Left forelimb (tissue), 1 donor: Measurements from ENCODE around the gene F7.

Experiments
- DNase-seq: peaks from one replicate; pipeline ENCODE4 v3.0.0-alpha.2; 2018; ENCODE audit warnings: low spot score

The F7 gene

DNA sequence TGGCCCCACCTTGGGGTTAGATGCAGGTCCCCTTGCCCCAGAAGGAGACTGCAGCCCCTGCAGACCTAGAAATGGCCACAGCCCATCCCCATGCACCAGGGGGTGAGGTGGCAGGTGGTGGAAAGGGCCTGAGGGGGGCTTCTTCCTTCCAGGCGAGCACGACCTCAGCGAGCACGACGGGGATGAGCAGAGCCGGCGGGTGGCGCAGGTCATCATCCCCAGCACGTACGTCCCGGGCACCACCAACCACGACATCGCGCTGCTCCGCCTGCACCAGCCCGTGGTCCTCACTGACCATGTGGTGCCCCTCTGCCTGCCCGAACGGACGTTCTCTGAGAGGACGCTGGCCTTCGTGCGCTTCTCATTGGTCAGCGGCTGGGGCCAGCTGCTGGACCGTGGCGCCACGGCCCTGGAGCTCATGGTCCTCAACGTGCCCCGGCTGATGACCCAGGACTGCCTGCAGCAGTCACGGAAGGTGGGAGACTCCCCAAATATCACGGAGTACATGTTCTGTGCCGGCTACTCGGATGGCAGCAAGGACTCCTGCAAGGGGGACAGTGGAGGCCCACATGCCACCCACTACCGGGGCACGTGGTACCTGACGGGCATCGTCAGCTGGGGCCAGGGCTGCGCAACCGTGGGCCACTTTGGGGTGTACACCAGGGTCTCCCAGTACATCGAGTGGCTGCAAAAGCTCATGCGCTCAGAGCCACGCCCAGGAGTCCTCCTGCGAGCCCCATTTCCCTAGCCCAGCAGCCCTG is 12.8 kb downstream of the F7 start:
- DNase-seq: peak; percentile 58

DNA sequence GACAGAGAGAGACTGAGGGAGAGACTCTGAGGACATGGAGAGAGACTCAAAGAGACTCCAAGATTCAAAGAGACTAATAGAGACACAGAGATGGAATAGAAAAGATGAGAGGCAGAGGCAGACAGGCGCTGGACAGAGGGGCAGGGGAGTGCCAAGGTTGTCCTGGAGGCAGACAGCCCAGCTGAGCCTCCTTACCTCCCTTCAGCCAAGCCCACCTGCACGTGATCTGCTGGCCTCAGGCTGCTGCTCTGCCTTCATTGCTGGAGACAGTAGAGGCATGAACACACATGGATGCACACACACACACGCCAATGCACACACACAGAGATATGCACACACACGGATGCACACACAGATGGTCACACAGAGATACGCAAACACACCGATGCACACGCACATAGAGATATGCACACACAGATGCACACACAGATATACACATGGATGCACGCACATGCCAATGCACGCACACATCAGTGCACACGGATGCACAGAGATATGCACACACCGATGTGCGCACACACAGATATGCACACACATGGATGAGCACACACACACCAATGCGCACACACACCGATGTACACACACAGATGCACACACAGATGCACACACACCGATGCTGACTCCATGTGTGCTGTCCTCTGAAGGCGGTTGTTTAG is 13.7 kb downstream of the F7 start:
- DNase-seq: peak; percentile 25

DNA sequence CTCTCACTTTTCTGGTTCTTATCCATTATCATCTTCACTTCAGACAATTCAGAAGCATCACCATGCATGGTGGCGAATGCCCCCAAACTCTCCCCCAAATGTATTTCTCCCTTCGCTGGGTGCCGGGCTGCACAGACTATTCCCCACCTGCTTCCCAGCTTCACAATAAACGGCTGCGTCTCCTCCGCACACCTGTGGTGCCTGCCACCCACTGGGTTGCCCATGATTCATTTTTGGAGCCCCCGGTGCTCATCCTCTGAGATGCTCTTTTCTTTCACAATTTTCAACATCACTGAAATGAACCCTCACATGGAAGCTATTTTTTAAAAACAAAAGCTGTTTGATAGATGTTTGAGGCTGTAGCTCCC is 14.2 kb downstream of the F7 start:
- no peak for DNase-seq

DNA sequence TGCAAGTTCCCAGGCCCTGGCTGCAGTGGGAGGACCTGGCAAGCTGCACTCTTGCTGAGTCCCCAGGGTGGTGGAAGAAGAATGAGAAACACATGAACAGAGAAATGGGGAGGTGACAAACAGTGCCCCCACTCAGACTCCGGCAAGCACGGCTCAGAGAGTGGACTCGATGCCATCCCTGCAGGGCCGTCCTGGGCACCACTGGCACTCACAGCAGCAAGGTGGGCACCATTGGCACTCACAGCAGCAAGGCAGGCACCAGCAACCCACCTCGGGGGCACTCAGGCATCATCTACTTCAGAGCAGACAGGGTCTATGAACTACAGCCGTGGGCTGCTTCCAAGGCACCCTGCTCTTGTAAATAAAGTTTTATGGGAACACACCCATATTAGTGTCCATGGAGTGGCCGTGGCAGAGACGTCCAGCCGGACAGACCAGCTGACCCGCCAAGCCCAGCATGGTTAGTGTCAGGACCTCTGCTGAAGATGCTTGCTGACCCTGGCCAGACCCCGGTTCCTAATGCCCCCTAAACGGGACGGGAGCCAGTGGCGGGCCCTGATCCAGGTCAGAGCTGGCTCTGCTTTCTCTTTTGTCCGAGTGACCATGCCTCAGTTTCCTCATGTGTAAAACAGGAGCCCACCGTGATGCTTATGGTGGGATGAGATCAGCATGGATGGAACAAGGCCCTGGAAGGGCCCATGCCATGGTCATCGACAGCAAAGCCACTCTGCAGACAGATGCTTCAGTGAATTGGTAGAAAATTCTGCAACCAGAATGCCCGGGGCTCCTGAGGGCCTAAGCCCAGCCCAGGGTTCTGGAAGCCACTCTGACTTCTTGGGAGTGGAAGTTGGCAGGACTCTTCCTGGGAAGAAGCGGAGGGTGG is 14.9 kb downstream of the F7 start:
- DNase-seq: peak; percentile 57

DNA sequence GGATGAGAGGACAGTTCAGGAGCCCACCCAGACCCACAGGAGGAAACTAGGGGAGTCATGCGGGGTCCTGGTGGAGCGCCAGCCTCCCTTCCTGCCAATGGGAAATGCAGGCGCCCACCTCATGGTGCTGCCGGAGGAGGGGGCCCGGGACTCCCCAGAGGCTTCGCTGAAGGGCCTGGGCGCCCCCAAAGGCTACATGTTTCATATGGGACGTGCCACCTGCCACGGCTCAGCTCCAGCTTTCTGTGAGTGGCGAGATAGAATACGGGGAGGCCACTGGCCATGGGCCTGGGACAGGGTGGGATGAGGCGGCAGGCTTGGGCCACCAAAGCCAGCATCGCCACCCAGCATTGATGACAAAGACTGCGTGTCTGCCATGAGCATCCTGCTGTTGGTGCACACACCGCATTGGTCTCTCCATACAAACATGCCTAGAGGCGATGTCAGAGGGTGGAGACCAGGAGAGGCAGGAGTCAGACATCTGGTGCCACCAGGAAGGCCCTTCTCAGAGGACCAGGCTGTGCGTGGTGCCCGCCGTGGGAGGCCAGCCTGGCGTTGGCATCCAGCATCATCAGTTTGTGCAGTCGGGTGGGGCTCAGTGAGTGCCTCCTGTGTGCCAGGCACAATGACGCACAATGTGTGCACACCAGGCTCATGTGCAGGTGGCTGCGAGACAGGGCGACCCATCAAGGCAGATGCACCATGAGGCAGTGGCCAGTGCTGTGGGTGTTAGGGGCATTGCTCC is 15.8 kb downstream of the F7 start:
- peak; percentile 64 for DNase-seq

DNA sequence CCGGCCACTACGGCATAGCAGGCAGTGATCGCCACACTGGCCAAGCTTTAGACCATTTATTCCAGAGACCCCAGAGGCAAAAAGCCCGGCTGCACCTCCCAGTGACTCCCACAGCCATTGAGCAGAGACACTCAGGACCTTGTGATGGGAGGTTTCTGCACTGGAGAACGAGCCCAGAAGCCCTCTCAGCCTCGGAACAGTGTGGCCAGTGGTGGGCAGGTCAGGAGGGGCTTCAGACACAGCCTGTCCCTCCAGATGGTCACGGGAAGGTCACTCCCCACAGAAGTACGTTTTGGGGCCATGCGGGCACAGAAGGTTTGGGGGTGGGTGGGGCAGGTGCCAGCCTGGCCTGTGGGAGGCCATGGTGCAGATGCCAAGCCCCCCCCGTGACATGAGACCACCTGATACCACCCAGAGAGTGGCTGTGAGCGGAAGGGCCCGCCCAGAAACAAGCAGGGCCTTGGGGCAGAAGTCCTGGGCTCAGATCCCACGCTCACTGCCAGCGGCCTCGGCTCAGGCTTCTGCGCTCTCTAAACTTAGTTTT is 16.4 kb downstream of the F7 start:
- DNase-seq: peak; percentile 68

DNA sequence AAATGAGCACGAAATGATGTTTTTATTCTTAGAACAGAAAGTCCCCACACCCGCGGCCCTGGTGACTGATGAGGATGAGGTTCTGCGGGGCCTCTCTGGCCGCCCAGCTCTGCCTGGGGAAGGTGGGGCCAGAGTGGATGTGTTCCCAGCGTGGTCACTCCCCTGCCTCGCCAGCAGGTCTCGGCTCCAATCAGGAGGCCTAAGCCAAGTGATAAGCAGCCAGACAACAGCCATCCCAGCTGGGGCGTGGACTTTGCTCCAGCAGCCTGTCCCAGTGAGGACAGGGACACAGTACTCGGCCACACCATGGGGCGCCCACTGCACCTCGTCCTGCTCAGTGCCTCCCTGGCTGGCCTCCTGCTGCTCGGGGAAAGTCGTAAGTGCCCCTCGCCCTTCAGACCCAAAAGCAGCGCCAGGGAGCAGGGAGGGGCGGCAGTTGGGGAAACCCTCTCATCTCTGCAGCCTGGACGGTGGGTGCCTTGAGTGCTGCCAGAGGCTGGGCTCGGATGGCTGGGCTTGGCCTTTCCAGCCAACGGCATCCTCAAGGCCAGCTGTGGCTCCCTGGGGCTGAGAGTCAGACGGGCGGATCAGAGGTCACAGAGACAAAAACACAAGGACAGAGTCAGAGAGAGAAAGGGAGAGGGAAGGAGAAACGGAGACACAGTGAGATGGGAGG is 17.1 kb downstream of the F7 start, which contains the start of gene F10:
F10 (plus strand) TSS at position 250 of the 676 bp plus-strand sequence; CDS start at position 307, 57 bp downstream.
- peak; percentile 72 for DNase-seq

DNA sequence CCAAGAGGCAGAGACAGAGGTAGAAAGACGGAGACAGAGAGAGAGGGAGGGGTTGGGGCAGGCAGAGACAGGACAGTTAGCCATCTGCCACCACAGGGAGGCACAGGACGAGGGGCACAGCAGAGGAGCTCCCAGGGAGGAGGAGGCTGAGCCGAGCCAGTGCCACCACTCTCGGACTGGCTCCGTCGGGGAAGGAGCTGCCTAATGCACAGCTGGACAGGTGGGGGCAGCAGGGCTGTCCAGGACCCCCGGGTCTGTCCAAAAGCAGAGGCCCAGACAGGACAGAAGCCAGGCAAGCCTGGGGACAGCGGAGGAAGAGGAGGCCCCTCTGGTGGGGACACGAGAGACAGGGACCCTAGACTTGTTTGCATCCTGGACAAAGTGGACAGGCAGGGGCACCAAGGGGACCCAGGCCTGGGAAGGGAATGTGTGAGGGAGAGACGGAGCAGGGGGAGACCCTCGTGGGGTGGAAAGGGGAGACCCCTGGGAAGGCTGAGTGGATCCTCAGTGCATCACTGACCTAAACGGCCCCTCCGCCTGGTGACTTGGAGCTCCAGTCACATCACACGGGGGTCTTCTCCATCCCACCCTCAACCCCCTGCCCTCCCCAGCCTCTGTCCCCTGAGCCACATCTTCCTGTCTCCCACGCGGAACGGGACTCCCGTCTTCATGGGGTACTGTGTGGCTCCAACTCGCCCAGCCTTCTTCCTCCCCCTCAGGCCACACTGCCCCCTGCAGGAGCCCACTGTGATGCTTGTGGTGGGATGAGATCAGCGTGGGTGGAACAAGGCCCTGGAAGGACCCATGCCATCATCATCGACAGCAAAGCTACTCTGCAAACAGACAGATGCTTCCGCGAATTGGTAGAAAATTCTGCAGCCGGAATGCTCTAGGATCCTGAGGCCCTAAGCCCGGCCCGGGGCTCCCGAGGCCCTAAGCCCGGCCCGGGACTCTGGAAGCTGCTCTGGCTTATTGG is 17.9 kb downstream of the F7 start:
- DNase-seq: peak; percentile 60

DNA sequence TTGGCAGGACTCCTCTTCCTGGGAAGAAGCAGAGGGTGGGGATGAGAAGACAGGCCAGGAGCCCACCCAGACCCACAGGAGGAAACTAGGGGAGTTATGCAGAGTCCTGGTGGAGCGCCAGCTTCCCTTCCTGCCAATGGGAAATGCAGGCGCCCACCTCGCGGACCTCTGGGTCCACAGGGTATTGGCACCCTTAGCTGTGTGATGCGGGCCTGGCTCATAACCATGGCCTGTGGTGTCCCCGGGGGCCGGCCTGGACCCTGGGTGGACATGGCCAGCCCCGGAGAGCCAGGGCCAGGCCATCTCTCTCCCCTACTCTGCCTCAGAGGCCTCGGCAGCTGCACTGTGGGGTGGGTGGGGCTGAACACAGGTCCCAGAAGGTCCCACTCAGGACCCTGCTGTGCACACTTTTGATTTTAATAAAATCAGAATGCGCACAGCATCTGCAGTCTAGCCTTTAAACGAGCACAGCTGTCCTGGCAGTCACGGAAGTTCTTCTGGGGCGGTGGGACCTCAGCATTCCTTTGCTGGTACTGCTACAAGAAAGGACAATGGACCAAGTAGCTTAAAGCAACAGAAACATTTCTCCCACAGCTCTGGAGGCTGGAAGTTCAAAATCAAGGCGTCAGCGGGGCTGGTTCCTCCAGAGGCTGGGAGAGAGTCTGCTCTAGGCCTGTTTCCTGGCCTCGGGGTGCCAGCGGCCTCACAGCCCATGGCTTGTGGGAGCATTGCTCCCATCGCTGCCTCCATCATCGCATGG is 18.8 kb downstream of the F7 start:
- peak; percentile 41 for DNase-seq

DNA sequence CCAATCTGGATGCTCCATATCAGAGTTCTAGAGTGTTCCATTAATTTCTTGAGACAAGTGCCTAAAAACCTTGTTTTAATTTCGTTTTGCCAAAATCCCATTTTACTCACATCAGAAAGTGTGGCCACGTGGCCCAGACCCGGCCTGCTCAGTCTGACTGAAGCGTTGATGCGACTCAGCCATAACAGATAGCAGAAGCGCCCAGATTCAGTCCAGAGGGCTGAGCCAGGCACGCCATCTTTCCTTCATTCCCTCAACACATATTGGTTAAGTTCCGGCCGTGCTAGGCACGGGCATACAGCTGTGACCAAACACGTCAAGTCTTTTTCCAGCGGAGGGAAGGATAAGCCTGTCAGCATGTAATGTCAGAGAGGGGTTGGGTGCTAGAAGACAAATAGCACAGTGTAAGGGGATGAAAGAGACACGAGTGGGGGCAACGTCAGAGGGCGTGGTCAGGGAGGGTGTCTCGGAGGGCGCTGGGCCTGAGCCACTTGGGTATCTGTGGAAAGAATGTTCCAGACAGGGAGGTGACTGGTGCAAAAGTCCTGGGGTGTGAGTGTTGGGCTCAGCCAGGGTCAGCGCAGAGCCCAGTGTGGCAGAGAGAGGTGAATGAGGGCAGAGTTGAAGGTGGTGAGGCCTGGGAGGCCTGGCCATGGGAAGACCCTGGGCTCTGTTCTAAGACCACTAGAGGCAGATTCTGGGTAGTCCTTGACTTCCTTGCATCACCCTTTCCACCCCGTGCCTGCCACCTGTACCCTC is 20.1 kb downstream of the F7 start:
- DNase-seq: peak; percentile 33

DNA sequence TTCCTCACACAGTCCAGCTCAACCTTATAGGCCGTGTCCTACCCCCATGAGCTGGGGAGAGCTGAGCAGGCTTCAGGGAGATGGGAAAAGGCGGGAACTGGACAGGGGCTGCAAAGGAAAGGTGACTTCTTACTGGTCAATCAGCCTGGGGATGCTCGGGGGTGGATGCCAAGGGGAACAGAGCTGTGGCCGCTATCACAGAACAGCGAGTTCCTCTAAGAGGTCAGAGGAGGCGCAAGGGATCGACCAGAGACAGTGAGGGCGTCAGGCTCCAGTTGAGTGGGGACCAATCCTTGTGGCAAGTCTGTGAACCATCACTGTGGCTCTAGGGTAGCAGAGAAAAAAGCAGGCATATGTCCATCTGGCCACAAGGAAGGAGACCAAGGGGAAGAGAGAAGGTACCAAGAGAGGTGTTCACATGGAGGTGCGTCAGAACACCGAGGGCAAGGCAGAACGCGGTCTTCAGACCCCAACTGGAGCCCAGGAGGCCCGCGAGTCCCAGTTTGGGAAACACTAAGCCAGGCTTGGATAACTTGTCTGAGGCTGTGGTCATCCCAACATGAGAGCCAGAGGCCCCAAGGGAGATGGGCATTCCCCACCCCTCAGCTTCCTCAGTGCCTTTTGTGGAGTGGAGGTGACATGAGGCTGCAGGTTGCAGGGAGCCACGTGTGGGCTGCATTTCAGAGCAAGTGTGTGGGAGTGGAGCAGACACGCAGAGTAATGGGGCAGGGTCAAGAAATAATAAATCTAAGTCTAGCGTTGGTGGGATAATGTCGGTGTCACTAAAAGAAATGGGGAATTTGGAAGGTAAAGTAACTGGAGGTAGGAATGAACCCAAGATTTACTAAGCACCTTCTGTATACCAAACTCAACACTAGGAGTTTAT is 20.9 kb downstream of the F7 start:
- DNase-seq: peak; percentile 38

DNA sequence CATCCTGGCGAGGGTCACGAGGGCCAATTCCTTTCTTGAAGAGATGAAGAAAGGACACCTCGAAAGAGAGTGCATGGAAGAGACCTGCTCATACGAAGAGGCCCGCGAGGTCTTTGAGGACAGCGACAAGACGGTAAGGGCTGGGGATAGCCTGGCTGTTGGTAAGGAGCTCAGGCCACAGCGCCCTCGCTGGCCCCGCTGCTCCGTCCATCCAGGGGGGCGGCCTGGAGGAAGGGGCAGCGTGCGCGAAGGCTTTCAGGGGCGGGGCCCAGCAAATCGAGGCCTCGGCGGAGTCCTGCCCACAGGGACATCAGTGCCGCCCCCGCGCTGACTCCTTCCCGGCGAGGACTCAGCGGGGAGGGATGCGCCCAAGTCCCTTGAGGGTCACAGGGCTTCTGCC is 23.9 kb downstream of the F7 start:
- DNase-seq: peak; percentile 33

DNA sequence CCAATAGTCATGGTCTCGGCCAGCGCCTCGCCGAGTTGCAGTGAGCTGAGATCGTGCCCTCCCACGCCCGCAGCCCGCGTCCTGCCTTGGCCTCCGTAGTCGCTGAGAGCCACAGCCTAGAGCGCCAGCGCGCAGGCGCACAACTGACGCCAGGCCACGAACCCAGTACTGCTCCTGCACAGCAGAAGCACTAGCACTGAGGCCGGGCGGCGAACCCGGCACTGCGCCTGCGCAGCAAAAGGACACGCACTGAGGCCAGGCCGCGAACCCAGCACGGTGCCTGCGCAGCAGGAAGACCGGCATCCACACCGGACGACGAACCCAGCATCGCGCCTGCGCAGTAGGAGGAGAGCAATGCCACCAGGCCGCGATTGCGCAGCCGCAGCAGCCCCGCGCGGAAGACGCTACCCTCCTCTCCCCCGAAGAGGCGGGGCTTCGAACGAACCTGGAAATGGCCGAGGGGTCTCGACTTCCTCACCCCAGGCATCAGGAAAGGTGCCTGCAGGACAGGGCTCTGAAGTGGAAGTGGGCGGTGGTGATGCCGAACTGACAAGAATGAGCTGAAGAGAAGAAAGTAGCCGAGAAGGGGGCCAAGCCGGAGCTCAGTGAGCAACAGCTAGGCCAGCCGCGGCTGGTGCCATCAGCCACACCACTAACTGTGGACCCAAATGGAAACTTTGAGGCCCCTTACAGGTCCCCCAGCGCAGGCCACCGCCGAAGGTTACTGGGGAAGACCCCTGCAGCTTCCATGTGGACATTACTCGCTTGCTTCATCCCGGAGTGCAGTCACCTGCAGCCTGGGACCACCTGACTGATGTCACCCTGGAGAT is 24.5 kb downstream of the F7 start:
- peak; percentile 64 for DNase-seq

DNA sequence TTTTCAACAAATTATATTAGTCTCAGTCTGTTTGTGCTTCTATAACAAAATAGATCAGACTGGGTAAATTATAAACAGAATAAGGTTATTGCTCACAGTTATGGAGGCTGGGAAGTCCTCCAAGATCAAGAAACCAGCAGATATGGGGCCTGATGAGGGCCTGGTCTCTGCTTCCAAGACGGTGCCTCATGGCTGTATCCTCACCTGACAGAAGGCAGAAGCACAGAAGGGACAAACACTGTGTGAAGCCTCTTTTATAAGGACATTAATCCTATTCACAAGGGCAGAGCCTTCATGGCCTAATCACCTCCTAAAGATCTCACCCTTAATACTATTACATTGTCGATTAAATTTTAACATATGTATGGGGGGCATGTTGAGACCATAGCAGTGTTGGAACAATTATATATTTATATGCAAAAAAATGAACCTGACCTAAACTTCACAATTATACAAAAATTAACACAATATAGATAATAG is 29.7 kb downstream of the F7 start:
- no peak for DNase-seq

DNA sequence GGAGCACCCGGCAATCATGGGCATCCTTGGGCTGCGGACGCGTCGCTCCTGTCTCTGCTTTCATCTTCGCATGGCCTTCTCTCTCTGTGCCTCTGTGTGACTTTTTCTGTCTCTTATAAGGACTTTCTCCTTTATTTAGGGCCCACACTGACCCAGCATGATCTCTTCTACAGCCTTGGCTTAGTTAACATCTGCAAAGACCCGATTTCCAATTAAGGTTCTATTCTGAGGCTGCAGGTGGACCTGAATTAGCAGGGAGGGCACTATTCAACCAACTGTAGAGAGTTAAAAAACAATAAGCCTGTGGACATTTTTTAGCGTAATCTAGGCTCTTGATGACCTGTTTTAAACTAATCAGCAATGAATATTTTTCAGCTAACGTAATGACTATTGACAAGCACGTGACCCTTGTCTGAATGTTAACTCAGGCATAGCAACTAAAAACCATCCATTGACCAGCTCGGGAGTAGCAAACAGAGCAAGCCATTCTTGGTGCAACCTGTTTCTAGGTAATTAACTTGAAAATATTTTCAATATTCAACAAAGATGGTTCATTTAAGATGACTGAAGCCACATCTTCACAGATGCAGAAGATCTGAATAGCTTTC is 32.2 kb downstream of the F7 start:
- DNase-seq: peak; percentile 23
